Muscle layer of colon (tissue), 2 donors: ENCODE data around the gene CFAP99.

Source experiments
- H3K27ac ChIP-seq: one replicate; pipeline ENCODE4 v1.7.0; 2013; ENCODE audit warnings: low read depth, mild to moderate bottlenecking, low read length, moderate library complexity
- H3K27me3 ChIP-seq, 2 donors: one replicate each; pipeline ENCODE4 v1.7.0; 2013; ENCODE audit warnings: low read length in 2 of 2, mild to moderate bottlenecking in 2 of 2; ENCODE audit not compliant: insufficient read depth in 2 of 2, control insufficient read depth in 1 of 2
- H3K36me3 ChIP-seq: one replicate; pipeline ENCODE4 v1.7.0; 2013; ENCODE audit warnings: mild to moderate bottlenecking, low read length; ENCODE audit not compliant: insufficient read depth
- H3K4me1 ChIP-seq: one replicate; pipeline ENCODE4 v1.7.0; 2013; ENCODE audit warnings: mild to moderate bottlenecking, low read length; ENCODE audit not compliant: insufficient read depth
- H3K4me3 ChIP-seq, 2 donors: one replicate each; pipeline ENCODE4 v1.7.0; 2013; ENCODE audit warnings: low read length in 2 of 2, low read depth in 1 of 2, mild to moderate bottlenecking in 1 of 2, moderate library complexity in 1 of 2
- H3K9ac ChIP-seq: one replicate; pipeline ENCODE4 v1.7.0; 2013; ENCODE audit warnings: low read length
- H3K9me3 ChIP-seq: one replicate; pipeline ENCODE4 v1.7.0; 2013; ENCODE audit warnings: mild to moderate bottlenecking, low read length
- donor health status: abdominal sarcoma.
- donor health status: Adenocarcinoma of cecum.

CFAP99 gene

GRCh38 chr4:2445130-2445529, 26.4 kb downstream of the CFAP99 start:
- no peaks in the 10 kb centered on the region for H3K9me3 ChIP-seq
- H3K4me1 ChIP-seq, result no peaks in the 10 kb centered on the region
- H3K36me3 ChIP-seq, result no peaks in the 10 kb centered on the region
- no peak overlapping the region for H3K4me3 ChIP-seq
- H3K27me3 ChIP-seq, result peaks cover 0 to 5% of the 10 kb centered on the region in 2 donors
- no peak overlapping the region for H3K9ac ChIP-seq
- H3K27ac ChIP-seq, result no peak overlapping the region

DNA sequence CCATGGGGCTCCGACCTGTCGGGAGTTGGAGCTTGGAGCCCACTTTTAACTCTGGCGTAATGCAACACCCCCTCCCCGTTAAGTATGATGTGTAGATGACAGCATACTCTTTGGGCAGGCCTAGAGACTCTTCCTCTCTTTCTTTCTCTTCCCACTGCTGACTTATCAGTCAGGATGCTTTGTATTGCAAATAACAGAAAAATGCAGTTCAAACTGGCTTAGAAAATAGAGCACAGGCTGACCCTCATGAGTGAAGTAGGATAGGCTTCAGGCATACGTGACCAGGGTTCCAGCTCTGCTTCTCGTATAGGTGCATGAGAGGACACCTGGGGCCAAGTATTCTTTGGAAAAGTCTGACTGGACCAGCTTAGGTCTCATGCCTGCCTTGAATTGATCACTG, 26.8 kb downstream of the CFAP99 start:
- Histone ChIP-seq H3K27ac (no peak overlapping the region), H3K4me1 (no peaks in the 10 kb centered on the region), H3K27me3 (peaks cover 0 to 5% of the 10 kb centered on the region in 2 donors), H3K9ac (no peak overlapping the region), H3K4me3 (no peak overlapping the region), H3K9me3 (no peaks in the 10 kb centered on the region), H3K36me3 (no peaks in the 10 kb centered on the region)

- no peak overlapping the region for H3K4me3 ChIP-seq
- peaks cover 0 to under 1% of the 10 kb centered on the region in 2 donors for H3K27me3 ChIP-seq
- H3K4me1 ChIP-seq, result no peaks in the 10 kb centered on the region
- H3K9ac ChIP-seq, result no peak overlapping the region
- no peaks in the 10 kb centered on the region for H3K36me3 ChIP-seq
- H3K9me3 ChIP-seq, result no peaks in the 10 kb centered on the region
- no peak overlapping the region for H3K27ac ChIP-seq
These were observed 28.2 kb downstream of the CFAP99 start for GRCh38 chr4:2446656-2447564.

GRCh38 chr4:2448589-2448988, 29.8 kb downstream of the CFAP99 start:
- Histone ChIP-seq H3K4me1 (no peaks in the 10 kb centered on the region), H3K36me3 (no peaks in the 10 kb centered on the region), H3K9me3 (no peaks in the 10 kb centered on the region), H3K4me3 (no peak overlapping the region), H3K27me3 (no peaks in the 10 kb centered on the region), H3K27ac (no peak overlapping the region), H3K9ac (no peak overlapping the region)

GRCh38 chr4:2449051-2449450, 30.3 kb downstream of the CFAP99 start:
- no peak overlapping the region for H3K9ac ChIP-seq
- H3K4me3 ChIP-seq, result no peak overlapping the region
- H3K9me3 ChIP-seq, result no peaks in the 10 kb centered on the region
- H3K36me3 ChIP-seq, result no peaks in the 10 kb centered on the region
- H3K4me1 ChIP-seq, result no peaks in the 10 kb centered on the region
- no peaks in the 10 kb centered on the region for H3K27me3 ChIP-seq
- no peak overlapping the region for H3K27ac ChIP-seq

DNA sequence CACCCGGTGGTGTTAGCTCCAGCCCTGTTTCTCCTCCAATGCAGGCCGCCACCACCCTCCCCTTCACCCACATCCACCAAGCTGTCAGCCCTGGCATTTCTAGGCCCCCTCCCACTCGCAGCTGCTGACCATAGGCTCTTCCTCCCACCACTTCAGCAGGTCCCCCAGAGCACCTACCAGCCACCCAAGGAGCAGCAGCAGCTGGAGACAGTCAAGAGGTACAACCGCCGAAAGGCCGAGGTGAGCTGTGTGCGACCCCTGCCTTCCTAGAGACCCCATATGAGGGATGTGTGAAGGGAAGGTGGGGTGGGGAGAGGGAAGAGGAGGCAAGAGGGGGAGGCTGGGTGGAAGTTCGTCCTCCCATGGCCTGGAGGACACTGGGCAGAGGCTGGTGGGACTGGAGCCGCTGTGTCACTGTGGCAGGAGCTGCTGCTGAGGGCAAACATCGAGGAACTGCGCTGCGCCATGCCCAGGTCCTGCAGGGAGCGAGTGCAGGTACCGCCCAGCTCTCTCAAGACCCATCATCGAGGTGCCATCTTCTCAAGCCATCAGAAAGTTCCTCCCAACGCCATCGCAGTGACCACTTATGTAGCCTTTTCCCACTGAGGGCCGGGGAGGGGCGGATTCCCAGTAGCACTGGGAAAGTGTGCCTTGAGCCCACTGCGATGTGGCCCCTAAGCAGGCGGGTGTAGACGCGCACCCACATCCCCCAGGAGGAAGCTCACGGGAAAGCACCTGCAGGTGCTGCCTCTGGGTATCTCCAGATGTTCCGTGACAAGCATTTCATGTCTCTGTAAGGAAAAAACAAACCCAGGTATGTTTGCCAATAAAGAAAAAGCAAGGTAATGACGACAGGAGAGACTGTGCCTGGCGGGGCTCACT, 31.0 kb downstream of the CFAP99 start:
- H3K27ac ChIP-seq, result no peak overlapping the region
- no peak overlapping the region for H3K4me3 ChIP-seq
- H3K27me3 ChIP-seq, result no peaks in the 10 kb centered on the region
- no peaks in the 10 kb centered on the region for H3K36me3 ChIP-seq
- H3K9me3 ChIP-seq, result no peaks in the 10 kb centered on the region
- H3K4me1 ChIP-seq, result no peaks in the 10 kb centered on the region
- no peak overlapping the region for H3K9ac ChIP-seq

DNA sequence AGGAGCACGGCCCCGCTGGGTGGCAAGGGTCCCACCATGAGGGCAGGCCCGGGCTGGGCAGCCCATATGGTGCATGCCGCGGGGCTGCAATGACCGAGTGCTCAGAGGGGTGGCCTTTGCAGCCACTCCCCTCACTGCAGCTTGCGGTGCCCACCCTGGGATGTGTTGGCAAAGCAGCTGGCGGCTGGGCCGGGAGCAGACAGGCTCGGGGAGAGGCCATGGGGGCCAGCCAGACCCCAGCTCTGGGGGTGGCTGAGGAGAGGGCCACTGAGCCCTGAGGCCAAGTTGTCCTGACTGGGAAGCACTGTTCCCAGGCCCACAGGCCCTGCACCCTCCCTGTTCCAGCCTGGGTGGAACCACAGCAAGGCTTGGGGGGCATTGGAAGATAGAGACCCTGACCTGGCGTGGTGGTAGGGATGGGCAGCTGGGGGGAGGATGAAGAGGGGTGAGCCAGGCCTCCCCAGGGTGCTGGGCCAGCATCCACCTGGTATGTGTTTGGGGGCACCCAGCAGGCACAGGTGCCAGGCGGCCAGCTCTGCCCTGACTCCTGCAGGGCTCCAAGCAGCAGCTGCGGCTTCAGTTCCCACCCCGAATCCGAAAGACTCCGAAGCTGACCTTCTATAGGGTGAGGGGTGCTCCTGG, 31.8 kb downstream of the CFAP99 start:
- Histone ChIP-seq H3K4me1 (no peaks in the 10 kb centered on the region), H3K27me3 (no peaks in the 10 kb centered on the region), H3K4me3 (no peak overlapping the region), H3K36me3 (no peaks in the 10 kb centered on the region), H3K9me3 (no peaks in the 10 kb centered on the region), H3K9ac (no peak overlapping the region), H3K27ac (no peak overlapping the region)

GRCh38 chr4:2451036-2451520, 32.3 kb downstream of the CFAP99 start:
- no peaks in the 10 kb centered on the region for H3K9me3 ChIP-seq
- H3K4me1 ChIP-seq, result no peaks in the 10 kb centered on the region
- no peaks in the 10 kb centered on the region for H3K27me3 ChIP-seq
- no peak overlapping the region for H3K27ac ChIP-seq
- no peaks in the 10 kb centered on the region for H3K36me3 ChIP-seq
- no peak overlapping the region for H3K9ac ChIP-seq
- no peak overlapping the region for H3K4me3 ChIP-seq

DNA sequence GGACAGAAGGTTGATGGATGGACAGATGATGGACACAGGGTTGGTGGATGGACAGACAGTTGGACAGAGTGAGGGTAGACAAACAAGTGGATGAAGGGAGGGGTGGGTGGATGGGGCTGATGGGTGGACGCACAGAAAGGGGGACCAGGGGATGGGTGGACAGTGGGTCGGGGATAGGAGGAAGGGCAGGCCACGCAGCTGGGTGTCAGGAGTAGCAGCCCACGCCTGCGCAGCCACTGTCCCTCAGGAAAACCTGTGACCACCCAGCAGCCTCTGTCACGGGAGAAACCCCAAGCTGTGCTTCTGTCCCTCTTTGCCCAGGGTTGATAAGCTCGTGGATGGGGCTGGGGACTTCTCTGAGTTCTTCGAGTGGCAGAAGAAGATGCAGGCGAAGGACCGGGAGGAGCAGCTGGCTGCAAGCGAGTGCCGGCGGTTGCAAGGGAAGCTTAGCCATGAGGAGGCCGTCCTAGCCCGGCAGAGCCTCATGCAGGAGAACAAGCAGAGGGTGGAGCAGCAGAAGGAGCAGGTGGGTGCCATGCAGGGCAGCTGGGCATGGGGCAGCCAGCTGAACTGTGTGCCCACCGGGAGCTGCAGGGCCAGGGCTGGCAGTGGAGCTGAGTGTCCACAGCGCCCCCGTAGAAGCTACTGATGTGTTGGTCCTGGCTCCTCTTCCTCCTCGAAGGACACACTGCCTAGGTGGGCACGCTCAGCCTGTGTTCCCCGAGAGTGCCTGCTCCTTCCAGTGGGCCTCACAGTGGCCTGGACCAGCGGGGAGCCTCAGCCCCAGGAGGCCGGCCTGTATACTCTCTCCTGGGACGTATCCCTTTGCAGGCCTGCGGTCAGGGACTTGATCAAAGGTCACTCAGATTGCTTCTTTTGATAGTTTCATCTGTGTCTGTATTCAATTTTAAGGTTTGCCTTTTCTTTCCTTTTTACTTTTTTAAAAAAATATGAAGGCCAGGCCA, 33.3 kb downstream of the CFAP99 start:
- Histone ChIP-seq H3K36me3 (no peaks in the 10 kb centered on the region), H3K27ac (no peak overlapping the region), H3K4me3 (no peak overlapping the region)

DNA sequence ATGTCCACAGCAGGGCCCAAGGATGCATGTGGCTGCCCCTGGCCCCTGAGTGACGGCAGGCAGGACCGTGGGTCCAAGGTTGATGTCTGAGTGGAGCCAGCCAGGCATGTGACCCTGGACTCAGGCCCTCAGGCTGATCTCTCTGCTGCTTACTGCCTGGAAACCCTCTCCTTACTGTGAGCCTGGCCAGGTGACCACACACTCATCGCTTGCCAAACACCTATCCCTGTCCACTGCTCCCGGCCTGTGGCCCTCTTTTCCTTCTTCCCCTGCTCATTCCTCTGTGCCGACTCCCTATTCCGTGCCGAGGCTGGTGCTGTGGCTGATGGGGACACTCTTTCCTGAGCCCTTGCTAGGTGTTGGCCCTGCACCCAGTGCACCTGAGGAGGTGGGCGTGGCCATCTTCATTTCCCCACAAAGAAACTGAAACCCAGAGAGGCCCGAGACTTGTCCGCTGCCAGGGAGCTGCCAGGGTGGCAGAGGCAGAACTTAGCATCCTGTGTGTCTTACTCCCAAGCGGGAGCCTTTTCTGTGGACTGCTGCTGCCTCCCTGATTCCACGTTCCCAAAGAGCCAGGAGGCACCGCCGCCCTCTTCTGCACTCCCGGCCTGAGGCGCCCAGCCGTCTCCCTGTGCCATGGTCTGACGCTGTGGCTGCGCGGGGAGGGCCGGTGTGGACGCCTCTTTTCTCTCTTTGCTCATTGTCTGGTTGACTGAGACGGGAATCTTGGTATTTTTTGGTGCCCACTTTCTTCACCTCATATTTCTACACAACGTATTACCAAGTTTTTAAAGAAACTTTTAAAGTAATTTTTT, 38.9 kb downstream of the CFAP99 start:
- no peak overlapping the region for H3K27ac ChIP-seq
- no peaks in the 10 kb centered on the region for H3K4me1 ChIP-seq
- no peaks in the 10 kb centered on the region for H3K9me3 ChIP-seq
- H3K27me3 ChIP-seq, result peaks cover 0 to 13% of the 10 kb centered on the region in 2 donors
- no peak overlapping the region for H3K4me3 ChIP-seq
- H3K9ac ChIP-seq, result no peak overlapping the region
- no peaks in the 10 kb centered on the region for H3K36me3 ChIP-seq

More for the DNA sequence above, 33.3 kb downstream of the CFAP99 start:
- no peaks in the 10 kb centered on the region for H3K27me3 ChIP-seq
- no peak overlapping the region for H3K9ac ChIP-seq
- H3K4me1 ChIP-seq, result no peaks in the 10 kb centered on the region
- H3K9me3 ChIP-seq, result no peaks in the 10 kb centered on the region
